Astrocyte (in vitro differentiated cells and primary cell): ENCODE data around the gene C1QA. TPM values are rescaled to one million over a fixed set of nuclear protein-coding genes. Genes with fewer than 3 reads are reported as not detected.

Source experiments
- DNase-seq: peaks from one replicate; pipeline ENCODE4 v3.0.0-alpha.2; 2010; ENCODE audit warnings: low read depth
- FAIRE-seq: peaks from 2 replicates; lab custom pipeline; 2011; peaks lifted over from hg19 to GRCh38; lab: Jason Lieb, UNC
- H2AFZ ChIP-seq: 2 replicates; pipeline ENCODE4 v1.6.0; 2012; ENCODE audit warnings: low read depth, low read length, inconsistent platforms
- H3K27ac ChIP-seq: 2 replicates; pipeline ENCODE4 v1.5.1; 2011; ENCODE audit warnings: low read depth, low read length, inconsistent platforms
- H3K27me3 ChIP-seq: 2 replicates; pipeline ENCODE4 v1.6.0; 2011; ENCODE audit warnings: low read length, inconsistent platforms; ENCODE audit not compliant: insufficient read depth
- H3K36me3 ChIP-seq: 2 replicates; pipeline ENCODE4 v1.5.1; 2011; ENCODE audit warnings: low read length, inconsistent platforms; ENCODE audit not compliant: insufficient read depth
- H3K4me1 ChIP-seq: 2 replicates; pipeline ENCODE4 v1.5.1; 2011; ENCODE audit warnings: low read length, inconsistent platforms; ENCODE audit not compliant: insufficient read depth
- H3K4me2 ChIP-seq: 2 replicates; pipeline ENCODE4 v1.6.0; 2012; ENCODE audit warnings: low read length, inconsistent platforms
- H3K4me3 ChIP-seq: 2 replicates; pipeline ENCODE4 v1.5.1; 2011; ENCODE audit warnings: low read depth, mild to moderate bottlenecking, low read length, inconsistent platforms; ENCODE audit not compliant: insufficient read depth
- H3K79me2 ChIP-seq: 2 replicates; pipeline ENCODE4 v1.6.0; 2012; ENCODE audit warnings: mild to moderate bottlenecking, low read length, inconsistent platforms; ENCODE audit not compliant: insufficient read depth
- H3K9ac ChIP-seq: 2 replicates; pipeline ENCODE4 v1.6.0; 2012; ENCODE audit warnings: mild to moderate bottlenecking, low read length, inconsistent platforms
- H3K9me3 ChIP-seq: 2 replicates; pipeline ENCODE4 v1.5.1; 2012; ENCODE audit warnings: low read depth, mild to moderate bottlenecking, low read length, inconsistent platforms; ENCODE audit not compliant: insufficient read depth
- H4K20me1 ChIP-seq: 2 replicates; pipeline ENCODE4 v1.6.0; 2012; ENCODE audit warnings: low read length, inconsistent platforms; ENCODE audit not compliant: insufficient read depth
- H3K27ac Mint-ChIP-seq: one replicate; pipeline ENCODE4 v1.8.0; 2021; ENCODE audit warnings: mild to moderate bottlenecking, mixed read lengths; ENCODE audit not compliant: unreplicated experiment
- H3K27me3 Mint-ChIP-seq: one replicate; pipeline ENCODE4 v1.8.0; 2021; ENCODE audit warnings: low read depth, mixed read lengths; ENCODE audit not compliant: unreplicated experiment
- H3K36me3 Mint-ChIP-seq: one replicate; pipeline ENCODE4 v1.8.0; 2021; ENCODE audit warnings: low read depth, mixed read lengths; ENCODE audit not compliant: unreplicated experiment
- H3K4me1 Mint-ChIP-seq: one replicate; pipeline ENCODE4 v1.8.0; 2021; ENCODE audit warnings: low read depth, mixed read lengths; ENCODE audit not compliant: unreplicated experiment
- H3K4me3 Mint-ChIP-seq: one replicate; pipeline ENCODE4 v1.8.0; 2021; ENCODE audit warnings: mild to moderate bottlenecking, moderate library complexity, mixed read lengths; ENCODE audit not compliant: unreplicated experiment
- H3K9me3 Mint-ChIP-seq: one replicate; pipeline ENCODE4 v1.8.0; 2021; ENCODE audit warnings: mild to moderate bottlenecking, mixed read lengths; ENCODE audit not compliant: unreplicated experiment
- CTCF ChIP-seq: IDR thresholded peaks from 2 replicates; pipeline ENCODE4 v1.5.1; 2011; ENCODE audit warnings: low read depth, mild to moderate bottlenecking, inconsistent platforms, low read length, moderate library complexity; ENCODE audit not compliant: insufficient read depth
- EZH2 ChIP-seq: IDR thresholded peaks from 2 replicates; pipeline ENCODE4 v1.6.1; 2012; ENCODE audit warnings: mild to moderate bottlenecking, low read length, inconsistent platforms; ENCODE audit not compliant: insufficient read depth
- total RNA-seq: library from RNA; stranded (reverse); gene quantifications from 2 replicates; pipeline ENCODE4 v1.2.1, GENCODE V29; 2021

The C1QA gene
- total RNA-seq, 1 donor from 2014 or later = not detected

GRCh38 chr1:22612671-22613571 lies 23.5 kb upstream of the C1QA start:
- FAIRE-seq = no peak
- Histone ChIP-seq H3K9ac (no peak overlapping the region), H3K4me1 (no peaks in the 10 kb centered on the region), H3K36me3 (no peaks in the 10 kb centered on the region), H4K20me1 (peaks cover 1% of the 10 kb centered on the region), H3K27ac (no peak overlapping the region), H3K4me2 (no peak overlapping the region), H3K4me3 (no peak overlapping the region), H2AFZ (no peak overlapping the region), H3K9me3 (no peaks in the 10 kb centered on the region), H3K27me3 (peaks cover 41% of the 10 kb centered on the region), H3K79me2 (no peaks in the 10 kb centered on the region)
- H3K9me3 Mint-ChIP-seq = peaks cover 2% of the 10 kb centered on the region
- TF ChIP-seq EZH2 (no peak), CTCF (no peak)
- H3K4me1 Mint-ChIP-seq = no peaks in the 10 kb centered on the region
- H3K27me3 Mint-ChIP-seq = peaks cover 86% of the 10 kb centered on the region
- no peaks in the 10 kb centered on the region for H3K36me3 Mint-ChIP-seq
- no peak for DNase-seq
- no peak overlapping the region for H3K27ac Mint-ChIP-seq
- no peak overlapping the region for H3K4me3 Mint-ChIP-seq

- Mint-ChIP-seq H3K4me3 (no peak overlapping the region), H3K27ac (no peak overlapping the region), H3K36me3 (no peaks in the 10 kb centered on the region), H3K27me3 (peaks cover 81% of the 10 kb centered on the region), H3K4me1 (no peaks in the 10 kb centered on the region), H3K9me3 (peaks cover 2% of the 10 kb centered on the region)
- TF ChIP-seq EZH2 (no peak), CTCF (no peak)
- no peaks in the 10 kb centered on the region for H3K79me2 ChIP-seq
- no peak overlapping the region for H3K9ac ChIP-seq
- H3K9me3 ChIP-seq = no peaks in the 10 kb centered on the region
- no peak overlapping the region for H3K4me2 ChIP-seq
- no peak overlapping the region for H3K4me3 ChIP-seq
- H3K36me3 ChIP-seq = no peaks in the 10 kb centered on the region
- H3K27me3 ChIP-seq = peaks cover 47% of the 10 kb centered on the region
- H3K4me1 ChIP-seq = no peaks in the 10 kb centered on the region
- FAIRE-seq = no peak
- no peaks in the 10 kb centered on the region for H4K20me1 ChIP-seq
- no peak overlapping the region for H2AFZ ChIP-seq
- H3K27ac ChIP-seq = no peak overlapping the region
- no peak for DNase-seq
Observed at GRCh38 chr1:22613572-22613918, 22.9 kb upstream of the C1QA start.

GRCh38 chr1:22613951-22614350 lies 22.5 kb upstream of the C1QA start:
- H3K27ac Mint-ChIP-seq = no peak overlapping the region
- no peak for TF ChIP-seq EZH2
- TF ChIP-seq CTCF = no peak
- FAIRE-seq = no peak
- H3K4me3 Mint-ChIP-seq = no peak overlapping the region
- H3K27ac ChIP-seq = no peak overlapping the region
- no peak overlapping the region for H3K4me2 ChIP-seq
- no peaks in the 10 kb centered on the region for H3K4me1 Mint-ChIP-seq
- no peaks in the 10 kb centered on the region for H3K79me2 ChIP-seq
- peaks cover 51% of the 10 kb centered on the region for H3K27me3 ChIP-seq
- no peak overlapping the region for H2AFZ ChIP-seq
- no peaks in the 10 kb centered on the region for H3K4me1 ChIP-seq
- peaks cover 2% of the 10 kb centered on the region for H3K9me3 Mint-ChIP-seq
- H3K9ac ChIP-seq = no peak overlapping the region
- H3K9me3 ChIP-seq = no peaks in the 10 kb centered on the region
- no peaks in the 10 kb centered on the region for H3K36me3 ChIP-seq
- DNase-seq = no peak
- no peaks in the 10 kb centered on the region for H4K20me1 ChIP-seq
- peaks cover 81% of the 10 kb centered on the region for H3K27me3 Mint-ChIP-seq
- no peak overlapping the region for H3K4me3 ChIP-seq
- no peaks in the 10 kb centered on the region for H3K36me3 Mint-ChIP-seq
